CMK (cell line): Measurements from ENCODE around the gene CCDC9.

ENCODE experiments used
- DNase-seq: peaks from one replicate; pipeline ENCODE4 v3.0.0-alpha.2; 2010; ENCODE audit warnings: low read depth

The CCDC9 gene

DNA sequence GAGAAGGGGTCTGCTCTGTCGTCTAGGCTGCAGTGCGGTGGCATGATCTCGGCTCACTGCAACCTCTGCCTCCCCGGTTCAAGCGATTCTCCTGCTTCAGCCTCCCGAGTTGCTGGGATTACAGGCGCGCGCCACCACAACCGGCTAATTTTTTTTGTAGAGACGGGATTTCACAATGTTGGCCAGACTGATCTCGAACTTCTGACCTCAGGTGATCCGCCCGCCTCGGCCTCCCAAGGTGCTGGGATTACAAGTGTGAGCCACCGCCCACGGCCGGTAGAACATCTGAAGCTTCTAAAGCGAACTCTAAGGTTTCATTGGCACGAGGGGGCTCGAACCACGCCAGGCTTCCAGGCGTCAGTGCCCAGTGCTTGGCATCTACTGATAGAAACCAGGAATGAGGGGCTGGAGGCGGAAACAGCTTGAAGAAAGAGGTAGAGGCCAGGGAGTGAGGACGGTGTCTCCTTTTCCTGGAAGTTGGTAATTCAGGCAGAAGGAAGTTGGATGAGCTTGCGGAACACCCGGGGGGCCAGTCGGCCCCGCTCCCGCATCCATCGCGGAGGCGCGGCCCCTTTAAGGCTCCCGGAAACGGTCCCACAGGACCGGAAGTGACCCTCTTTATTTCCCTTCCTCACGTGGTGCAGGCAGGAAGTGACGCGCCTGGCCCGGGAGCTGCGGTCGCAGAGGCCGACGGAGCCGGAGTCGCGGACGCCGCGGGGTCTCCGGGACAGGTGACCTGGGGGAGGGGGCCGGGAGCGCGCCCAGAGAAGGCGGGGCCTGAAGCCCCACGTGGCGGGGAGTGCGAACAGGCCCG lies at the start of gene CCDC9:
Gene CCDC9, plus strand, starts transcription at position 647 of the 814 bp plus-strand sequence. CDS start 1,876 bp downstream, outside the sequence.
- DNase-seq, result peak; percentile 99

DNA sequence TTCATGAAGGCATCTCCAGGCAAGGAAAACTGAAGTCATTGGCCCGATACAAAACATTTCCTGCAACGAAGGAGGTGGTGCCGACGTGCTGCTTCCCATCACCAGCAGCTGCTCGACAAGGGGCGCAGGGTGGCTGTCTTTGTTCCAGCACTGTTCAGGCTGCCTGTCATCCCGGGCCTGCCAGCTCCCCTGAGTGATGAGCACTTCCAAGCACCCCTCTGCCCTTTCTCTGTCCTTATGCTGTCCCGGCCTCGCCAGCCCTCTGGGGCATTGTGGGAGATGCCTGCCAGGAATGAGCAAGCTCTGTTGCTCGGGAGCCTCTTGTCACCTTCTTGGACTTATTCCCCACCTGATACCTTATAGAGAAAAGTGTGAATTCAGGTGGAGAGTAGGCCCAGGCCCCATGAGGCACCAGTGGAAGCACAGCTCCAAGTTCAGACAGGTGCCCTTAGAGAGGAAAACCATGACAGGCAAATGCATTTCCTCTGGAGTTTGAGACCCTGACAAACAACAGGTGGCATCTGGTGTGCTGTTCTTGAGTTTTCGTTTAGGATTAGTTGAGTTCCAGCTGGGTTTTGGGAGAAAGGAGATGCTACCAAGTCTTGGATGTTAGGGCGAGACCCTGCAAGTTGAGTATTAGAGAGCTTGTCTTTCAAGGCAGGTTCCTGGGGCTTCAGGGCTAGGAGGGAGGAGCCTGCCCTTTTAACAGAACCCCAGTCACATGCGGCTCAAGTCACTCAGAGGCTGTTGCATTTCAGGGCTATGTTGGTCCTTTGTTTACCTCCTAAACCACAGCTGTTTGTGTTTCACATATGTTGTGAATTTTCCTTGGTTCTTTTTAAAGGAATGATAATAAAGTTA lies 46.8 kb upstream of the CCDC9 start:
- DNase-seq, result no peak

DNA sequence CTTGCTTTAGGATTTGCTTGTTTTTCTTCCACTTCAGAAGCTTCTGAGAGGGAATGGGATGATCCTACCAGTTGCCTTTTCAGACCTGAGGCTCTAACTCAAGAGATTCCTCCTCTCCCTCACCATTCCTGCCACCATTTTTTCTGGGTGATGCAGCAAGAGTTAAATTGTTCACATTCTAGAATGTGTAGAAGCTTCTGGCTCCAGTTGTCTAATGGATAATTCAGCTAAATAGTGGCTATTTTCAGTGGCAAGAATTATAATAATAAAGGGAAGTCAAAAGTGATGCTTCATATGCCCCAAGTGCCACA lies 46.2 kb upstream of the CCDC9 start:
- DNase-seq, result no peak

DNA sequence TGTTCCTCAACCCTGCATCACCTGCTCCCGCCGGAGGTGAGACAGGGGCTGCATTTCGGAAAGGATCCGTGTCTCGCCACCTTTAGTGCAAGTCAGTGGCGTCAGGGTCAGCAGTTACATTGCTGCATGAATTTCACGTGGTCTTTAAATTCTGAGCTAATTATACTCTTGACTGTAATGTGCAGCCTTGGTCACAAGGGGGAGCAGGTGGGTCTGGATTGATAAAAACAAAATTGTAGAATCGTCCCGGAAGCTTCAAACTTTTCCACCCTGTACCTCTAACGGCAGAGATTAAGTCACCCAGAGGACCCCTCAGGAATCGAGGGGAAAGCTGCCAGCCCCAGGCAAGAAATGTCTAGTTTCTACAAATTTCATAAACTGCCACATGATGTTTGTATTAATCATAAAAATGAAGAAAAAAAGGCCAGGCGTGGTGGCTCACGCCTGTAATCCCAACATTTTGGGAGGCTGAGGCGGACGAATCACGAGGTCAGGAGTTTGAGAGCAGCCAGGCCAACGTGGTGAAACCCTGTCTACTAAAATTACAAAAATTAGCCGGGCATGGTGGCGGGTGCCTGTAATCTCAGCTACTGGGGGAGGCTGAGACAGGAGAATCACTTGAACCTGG lies 45.5 kb upstream of the CCDC9 start:
- peak; percentile 31 for DNase-seq

DNA sequence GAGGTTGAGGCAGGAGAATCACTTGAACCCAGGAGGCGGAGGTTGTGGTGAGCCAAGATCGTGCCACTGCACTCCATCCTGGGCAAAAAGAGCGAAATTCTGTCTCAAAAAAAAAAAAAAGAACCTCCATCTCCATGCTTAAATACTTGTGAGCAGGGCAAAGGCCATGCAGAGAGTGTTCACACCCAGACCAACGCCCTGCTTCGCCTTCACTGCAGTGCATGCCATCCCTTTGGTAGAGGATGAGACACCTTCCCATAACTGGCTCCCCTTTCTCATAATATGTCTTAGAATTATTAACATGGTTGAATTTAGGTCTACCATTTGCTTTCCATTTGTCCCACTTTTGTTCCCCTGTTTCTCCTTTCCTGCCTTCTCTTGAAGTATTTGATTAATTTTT lies 40.7 kb upstream of the CCDC9 start:
- no peak for DNase-seq

DNA sequence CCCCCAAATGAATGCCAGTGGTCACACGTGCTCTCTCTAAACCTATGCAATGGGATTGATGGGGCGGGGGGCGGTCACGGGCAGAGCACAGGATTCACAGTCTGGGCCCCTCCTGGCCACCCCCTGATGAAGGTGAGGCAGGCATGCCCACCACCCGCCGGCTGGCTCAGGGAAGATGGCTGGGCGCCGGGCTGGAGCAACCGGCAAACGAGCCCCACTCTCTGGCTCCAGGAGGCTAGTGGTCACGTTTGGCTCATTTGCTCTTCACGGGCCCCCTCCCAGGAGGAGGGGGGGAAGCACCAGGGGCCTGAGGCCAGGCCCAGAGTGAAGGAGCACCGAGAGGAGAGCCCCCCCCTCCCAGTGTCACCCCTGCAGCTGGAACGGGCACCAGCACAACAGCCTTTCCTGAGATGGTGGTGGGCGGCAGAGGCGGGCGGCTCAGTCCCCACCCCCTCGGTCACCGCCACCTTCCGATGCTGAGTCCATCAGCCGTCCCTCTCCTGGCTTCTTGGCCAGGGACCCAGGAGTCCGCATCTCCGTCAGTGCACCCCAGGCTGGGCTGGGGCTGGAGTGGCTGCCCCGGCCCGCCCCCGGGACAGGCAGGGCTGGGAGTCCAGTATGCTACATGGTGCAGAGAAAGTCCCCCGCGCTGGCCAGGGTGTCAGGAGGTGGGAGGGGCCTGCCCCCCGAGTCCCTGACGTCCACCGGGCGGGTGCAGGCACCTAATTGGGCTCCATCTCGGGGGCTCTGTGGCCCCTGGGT lies 35.1 kb upstream of the CCDC9 start:
- no peak for DNase-seq

DNA sequence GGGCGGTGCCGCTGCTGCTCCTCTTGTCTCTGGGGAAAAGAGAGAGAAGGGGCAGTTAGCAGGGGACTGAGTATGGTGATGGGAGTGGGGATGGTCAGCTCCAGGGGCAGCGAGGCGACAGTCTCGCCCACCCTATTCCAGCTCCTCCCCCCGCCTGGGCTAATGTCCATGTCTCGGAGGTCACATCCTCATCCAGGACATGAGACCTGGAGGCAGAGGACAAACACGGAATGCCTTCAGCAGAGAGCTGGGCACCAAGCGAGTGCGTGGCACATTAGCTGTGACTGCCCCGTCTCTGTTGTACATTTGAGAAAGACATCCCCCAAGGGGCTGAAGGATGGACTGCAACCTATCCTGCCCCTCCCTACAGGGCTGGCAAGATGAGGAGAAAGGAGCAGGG lies 34.4 kb upstream of the CCDC9 start:
- DNase-seq, result no peak

DNA sequence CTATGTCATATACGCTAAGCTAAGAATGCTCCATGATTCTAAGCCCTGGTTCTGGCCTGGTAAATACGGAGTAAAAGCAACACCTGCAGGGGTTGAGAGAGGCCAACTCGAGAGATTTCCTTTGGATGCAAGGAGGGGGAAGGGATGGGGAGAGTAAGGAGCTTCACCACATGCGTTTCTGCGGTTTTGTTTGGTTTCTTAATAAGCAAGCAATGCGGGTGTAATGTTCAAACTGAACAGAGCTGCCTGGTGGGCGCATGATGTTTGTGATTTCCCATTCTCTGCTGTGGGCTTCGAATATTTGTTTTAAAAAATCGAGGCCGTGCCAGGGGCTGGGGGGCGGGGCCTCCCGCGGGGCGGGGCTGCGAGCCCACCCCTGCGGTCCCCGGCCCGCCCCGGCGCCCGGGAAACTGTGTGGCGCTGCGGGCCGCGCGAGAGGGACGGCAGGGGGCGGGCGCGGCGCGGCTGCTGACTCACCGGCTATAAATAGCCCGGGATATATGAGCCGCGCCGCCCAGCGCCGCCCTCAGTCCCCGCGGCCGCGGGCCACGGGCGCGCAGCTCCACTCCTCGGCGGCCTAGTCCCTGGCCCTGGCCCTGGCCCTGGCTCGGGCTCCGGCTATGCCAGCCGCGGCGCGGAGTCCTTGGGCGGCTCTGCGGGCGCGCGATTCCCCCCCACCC lies 30.4 kb upstream of the CCDC9 start:
- peak; percentile 79 for DNase-seq

DNA sequence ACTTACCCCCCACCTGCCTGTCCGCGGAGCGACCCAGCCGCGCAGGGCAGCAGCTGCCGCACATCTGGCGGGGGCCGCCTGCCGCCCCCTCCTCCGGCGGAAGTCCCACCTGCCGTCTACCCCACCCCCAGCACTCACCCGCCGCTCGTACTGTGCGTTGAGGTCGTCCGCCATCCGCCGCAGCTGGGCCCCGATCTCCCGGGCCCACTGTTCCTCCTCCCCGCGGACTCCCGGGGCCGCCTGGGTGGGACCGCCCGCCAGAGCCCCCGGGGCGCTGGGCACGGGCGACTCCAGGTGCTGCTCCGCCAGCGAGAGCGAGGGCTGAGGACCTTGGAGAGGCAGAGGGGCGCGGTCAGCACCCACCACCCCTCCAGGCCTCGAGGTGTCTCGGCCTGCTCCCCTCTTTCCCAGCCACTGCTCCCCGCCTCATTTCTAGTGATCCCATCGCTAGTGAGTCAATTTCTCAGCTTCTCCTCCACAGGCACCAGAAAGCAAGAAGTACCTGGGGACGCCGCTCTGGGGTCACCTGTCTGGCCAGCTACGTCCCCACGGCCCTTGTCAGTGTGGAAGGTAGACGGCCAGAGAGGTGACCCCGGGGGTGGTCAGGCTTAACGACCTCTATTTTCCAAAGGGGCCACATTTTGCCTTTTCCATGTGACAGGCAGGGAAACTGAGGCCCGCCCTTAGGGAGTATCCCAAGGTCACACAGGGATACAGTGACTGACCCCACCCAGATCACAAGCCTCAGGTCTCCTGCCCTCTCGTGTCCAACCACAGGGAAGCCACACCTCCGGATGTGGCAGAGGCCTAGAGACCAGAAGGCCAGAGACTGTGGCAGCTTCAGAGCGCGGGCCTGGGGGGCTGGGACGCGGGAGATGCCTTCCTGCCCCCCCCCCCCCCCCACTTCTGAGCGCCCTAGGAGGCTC lies 29.6 kb upstream of the CCDC9 start:
- DNase-seq, result peak; percentile 96

DNA sequence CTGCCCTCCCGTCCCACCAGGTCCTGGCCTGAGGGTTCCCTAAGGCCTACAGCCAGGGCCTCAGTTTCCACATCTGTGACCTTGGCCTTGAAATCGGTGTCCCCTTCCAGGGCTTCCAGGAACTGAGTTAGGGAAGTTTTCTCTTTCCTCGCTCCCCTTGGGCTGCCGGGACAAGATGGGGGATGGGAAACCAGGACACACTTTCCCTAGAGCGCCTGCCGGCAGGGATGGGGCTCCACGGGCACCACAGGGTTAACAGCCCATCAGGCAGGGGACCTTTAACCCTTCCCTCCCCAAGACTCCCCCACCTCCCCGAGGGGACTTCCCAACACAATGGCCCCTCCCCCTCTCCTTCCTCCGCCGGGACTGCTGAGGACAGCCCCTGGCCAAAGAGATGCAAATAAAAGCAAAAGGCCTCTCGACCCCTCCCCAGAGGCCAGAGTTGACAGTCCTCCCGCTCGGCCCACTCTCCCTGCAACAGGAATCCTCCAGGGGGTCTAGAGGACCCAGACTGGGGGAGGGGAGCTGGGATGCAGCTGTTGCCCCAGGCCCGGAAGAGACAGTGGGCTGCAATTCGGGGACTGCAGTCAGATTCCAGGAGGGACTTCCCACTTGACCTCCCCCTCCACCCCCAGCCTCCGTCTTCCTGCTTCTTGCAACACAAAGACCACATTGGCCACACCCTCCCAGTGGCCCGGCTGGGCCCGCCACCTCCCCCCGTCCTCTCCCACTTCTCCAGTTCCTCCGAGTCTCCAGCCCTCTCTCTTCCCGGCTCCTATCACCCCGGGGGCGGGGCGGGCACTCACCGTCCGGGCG lies 28.8 kb upstream of the CCDC9 start:
- peak; percentile 97 for DNase-seq

DNA sequence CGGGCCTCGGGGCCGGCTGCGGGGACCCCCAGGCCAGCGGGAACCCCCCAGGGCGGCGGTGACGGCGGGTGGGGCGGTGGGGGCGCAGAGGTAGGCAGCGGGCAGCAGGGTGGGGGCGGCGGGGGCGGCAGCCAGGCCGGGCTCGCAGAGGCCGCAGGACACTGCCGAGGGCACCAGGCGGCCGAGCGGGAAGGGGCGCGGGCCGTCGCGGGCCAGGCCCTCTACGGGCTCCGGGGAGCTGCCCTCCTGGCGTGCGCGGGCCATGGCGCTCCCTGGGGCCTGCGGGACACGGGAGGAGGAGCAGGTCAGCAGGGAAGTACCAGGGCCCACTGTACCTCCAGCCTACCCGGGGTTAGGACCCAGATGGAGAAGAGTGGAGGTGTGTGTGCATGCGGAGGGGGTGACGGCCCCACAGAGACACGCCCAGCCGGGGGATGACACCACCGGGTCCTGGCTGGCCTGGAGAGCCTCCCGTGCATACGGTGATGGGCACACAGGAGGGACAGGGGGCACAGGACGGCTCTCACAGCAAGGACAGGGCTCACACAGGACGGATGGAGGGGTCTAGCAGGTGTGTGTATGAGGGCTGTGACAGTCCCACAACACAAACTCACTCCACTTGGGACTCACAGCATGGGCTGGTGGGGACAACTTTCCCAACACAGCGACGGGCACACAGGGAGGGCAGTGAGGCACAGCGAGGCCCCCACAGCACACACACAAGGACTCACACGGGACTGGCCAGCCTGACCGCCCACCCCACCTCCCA lies 28.0 kb upstream of the CCDC9 start:
- peak; percentile 39 for DNase-seq

DNA sequence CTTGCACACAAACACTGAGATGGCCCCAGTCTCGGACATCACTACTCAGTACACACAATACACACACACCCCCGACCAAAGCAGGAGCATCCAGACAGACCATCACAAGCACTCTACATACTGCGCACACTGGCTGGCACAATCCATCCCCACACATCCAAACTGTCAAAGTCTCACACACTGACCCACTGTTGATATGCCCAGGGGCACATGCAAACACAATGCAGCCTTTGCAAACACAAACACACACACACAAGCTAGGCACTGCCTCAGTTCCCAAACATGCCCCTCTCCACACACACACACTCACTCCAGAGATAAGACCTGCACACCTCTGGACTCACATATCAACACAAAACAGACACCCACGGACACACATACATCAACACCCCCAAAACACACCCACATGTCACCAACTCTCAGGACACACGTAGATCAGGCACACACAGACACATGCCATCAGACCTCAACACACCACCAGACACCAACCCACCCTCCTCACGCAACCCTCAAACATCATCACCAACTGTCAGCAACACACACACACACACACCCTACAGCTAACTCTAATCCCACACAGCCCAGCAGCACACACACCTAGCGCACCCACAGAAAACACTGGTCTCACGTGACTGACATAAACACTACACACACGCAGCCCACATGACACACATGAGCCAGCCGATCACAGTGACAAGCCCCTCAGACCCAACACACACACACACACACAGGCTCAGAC lies 27.2 kb upstream of the CCDC9 start:
- peak; percentile 61 for DNase-seq

DNA sequence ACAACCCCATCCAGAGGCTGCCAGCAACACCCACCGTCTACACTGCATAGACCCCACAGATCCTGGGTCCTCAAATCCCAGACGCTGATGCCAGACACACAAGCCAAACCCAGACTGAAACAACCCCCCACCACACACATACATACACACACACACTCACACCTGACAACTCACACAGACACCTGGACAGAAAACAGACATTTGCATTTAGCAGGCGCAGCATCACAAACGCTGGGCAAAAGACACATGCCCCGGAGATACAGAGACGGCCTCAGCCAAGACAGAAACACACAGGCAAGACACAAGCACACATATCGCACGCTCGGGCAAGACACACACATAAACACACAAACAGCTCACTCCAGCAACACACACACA lies 26.7 kb upstream of the CCDC9 start:
- DNase-seq, result no peak

DNA sequence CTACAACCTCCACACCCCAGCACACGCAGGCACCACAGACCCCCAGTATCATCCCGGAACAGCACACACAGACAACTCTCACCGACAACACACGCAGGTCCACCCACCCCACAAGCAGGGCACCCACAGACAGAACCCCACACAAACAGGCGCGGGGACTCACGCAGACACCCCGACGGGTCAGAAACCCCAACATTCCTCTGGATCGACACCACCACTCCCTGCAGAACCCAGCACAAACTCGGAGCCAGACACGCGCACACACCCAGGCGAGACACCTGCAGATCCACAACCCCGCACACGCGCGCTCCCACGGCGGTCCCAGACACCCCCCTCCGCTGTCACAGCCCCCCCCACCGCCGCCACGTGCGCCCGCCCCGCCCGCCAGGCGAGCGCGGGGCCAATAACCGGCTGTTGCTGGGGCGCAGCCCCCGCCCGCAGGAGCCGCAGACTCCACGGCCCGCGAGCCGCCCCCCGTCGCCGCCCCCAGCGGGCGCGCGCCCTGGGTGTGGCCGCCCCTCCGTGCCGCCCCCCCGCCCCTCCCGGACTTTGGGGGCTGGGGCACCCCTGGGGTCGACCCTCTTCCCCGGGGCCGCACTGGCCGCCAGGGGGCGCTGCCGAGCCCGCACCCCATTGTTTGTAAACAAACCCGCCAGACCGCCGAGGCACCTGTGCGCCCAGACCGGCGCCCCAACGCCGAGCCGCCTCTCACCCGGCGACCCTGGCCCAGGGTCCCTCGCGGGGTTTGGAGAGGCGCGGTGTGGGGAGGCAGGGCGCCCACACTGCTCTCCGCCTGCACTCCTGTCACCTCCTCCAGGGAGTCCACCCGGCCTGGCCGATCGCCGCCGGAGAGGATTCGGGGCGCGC lies 26.0 kb upstream of the CCDC9 start:
- peak; percentile 72 for DNase-seq

DNA sequence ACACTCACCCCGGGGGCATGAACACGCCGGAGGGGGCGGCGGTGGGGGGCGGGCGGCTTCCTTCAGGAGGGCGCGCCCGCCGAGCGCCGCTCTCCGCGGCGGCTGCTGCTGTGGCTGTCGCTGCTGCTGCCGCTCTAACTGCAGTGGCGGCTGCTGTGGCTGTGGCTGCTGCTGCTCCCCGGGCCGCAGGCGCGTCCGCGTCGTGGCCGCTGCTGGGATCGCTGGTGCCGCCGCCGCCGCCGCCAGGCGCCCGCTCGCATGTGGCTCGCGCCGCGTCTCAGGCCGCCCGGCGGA lies 25.5 kb upstream of the CCDC9 start, which contains the start of gene BBC3:
Gene BBC3, minus strand, starts transcription at position 279 of the 294 bp plus-strand sequence. CDS start 2,768 bp downstream, outside the sequence.
- no peak for DNase-seq

DNA sequence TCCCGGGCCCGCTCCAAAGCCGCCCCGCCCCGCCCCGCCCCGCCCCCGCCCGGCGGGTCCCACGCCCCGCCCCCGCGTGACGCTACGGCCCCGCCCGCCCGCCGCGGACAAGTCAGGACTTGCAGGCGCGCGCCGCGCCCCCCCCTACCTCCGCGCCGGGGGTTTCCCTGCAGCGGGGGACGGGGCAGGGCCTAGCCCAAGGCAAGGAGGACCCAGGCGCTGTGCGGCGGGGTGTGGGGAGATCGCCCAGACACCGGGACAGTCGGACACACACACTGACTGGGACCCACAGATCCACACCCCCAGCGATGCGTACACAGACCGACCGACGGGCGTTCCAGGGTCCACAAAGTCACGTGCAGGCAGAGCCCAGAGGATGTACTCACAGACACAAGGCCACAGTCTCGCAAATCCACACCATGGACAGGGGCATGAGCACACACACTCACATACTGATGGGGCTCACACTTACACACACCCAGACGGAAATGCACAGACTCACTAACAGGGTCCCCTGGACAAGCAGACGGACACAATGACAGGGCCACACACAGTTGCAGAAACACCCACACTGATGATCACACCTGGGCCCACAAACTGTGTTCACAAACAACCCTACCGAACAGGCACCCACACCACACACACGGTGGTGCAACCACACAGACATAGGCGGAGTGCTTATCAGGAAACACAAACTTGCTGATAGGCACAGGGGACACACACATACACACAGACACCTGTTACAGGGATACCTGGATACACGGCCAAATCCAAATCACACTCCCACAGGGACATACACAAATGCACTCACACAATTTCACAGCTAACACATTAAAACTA lies 24.9 kb upstream of the CCDC9 start:
- DNase-seq, result peak; percentile 78
